Measurements from ENCODE around the gene UNC13B. TPM values are rescaled to one million over a fixed set of nuclear protein-coding genes. Genes with fewer than 3 reads are reported as not detected.

UNC13B gene
- total and polyA plus RNA-seq, 2 donors (not counting 3 experiments of a cell fraction or from before 2014, with no cell fraction given), result 30.1 to 46.2 TPM

DNA sequence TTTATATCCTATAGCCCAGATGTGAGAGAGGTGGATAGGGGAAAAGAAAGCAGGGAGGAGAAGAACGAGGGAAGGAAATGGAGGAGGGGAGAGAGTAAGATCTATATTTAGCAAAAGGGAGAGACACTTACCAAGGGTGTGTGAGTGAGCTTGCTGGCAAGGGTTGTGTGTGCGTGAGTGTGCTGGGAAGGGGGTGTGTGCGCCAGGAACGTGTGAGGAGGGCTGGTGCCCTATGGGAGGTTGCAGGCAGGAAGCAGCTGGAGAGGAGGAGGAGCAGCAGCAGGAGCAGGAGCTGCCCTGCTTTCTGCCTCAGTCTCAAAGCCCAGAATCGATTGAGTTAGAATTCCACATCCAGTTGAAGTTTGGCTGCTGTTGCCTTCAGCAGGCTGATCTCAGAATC is 179.8 kb downstream of the UNC13B start:
- Histone ChIP-seq H2AFZ (ENCODE audit: low read depth, low read length) (peak overlapping the region; percentile 6), H3K9ac (replicated peaks; ENCODE audit: extremely low read depth, insufficient read depth, low read length) (peak overlapping the region; percentile 10), H3K79me2 (ENCODE audit: control insufficient read depth, insufficient read depth, low read length) (no peaks in the 10 kb centered on the region), H3K27ac (ENCODE audit: insufficient read depth, low read depth, low read length) (peak overlapping the region; percentile 57), H3K4me2 (ENCODE audit: insufficient read depth, low read length) (peak overlapping the region; percentile 57), H4K20me1 (replicated peaks; ENCODE audit: control insufficient read depth, extremely low read depth, insufficient read depth, low read length) (no peaks in the 10 kb centered on the region), H3K9me1 (replicated peaks; ENCODE audit: control insufficient read depth, extremely low read depth, insufficient read depth, low read length) (no peaks in the 10 kb centered on the region), H3K9me3 (replicated peaks; ENCODE audit: control insufficient read depth, insufficient read depth, low read length) (no peaks in the 10 kb centered on the region), H3K36me3 (ENCODE audit: control insufficient read depth in 2 of 2, extremely low read depth in 1 of 2, insufficient read depth in 2 of 2, low read length in 2 of 2) (no peaks in the 10 kb centered on the region), H3K4me1 (ENCODE audit: control insufficient read depth, extremely low read depth, insufficient read depth, low read length) (peaks cover 20% of the 10 kb centered on the region), H3K27me3 (ENCODE audit: control insufficient read depth in 2 of 2, insufficient read depth in 2 of 2, low read length in 2 of 2) (no peaks in the 10 kb centered on the region), H3K4me3 (replicated peaks in 1 of 3; ENCODE audit: insufficient read depth in 1 of 3, low read depth in 1 of 3, low read length in 3 of 3) (peak overlapping the region in 1 of 3 experiments; percentile 5)
- FAIRE-seq, result peak; percentile 84
- peak; percentile 25 for TF ChIP-seq MYC (IDR thresholded peaks at IDR 0.05; ENCODE audit: low read depth, low read length)
- TF ChIP-seq, protein P1, sequence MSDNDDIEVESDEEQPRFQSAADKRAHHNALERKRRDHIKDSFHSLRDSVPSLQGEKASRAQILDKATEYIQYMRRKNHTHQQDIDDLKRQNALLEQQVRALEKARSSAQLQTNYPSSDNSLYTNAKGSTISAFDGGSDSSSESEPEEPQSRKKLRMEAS (IDR thresholded peaks at IDR 0.05; ENCODE audit: insufficient read depth, insufficient read length), result peak; percentile 58
- peak; percentile 60 for TF ChIP-seq POLR2AphosphoS5 (IDR thresholded peaks at IDR 0.05; ENCODE audit: insufficient read depth, low read depth, low read length)
- no peak for TF ChIP-seq EZH2 (IDR thresholded peaks at IDR 0.05; ENCODE audit: borderline replicate concordance, low read depth, low read length, severe bottlenecking)
- intact Hi-C loops (cut with micrococcal nuclease), result loop anchor here (2.0 kb wide), 1 partner anchor 25 kb away; no protein-coding TSS in a partner anchor
- ChIA-PET CTCF (interaction anchor here (0.9 to 1.6 kb wide), 11 partner anchors 9 to 225 kb away, joined by 3 to 8 read pairs (median 4); no protein-coding TSS in a partner anchor), POLR2A (no interaction called here)
- no TSS peak for BruUV-seq (replicated peaks)
- peak; percentile 94 for DNase-seq (ENCODE audit: low read depth, low spot score)
- dilution Hi-C loops (cut with MboI; ENCODE audit: extremely low pct_ligation_motif_present, low sequenced_read_pairs), result no loop called here

DNA sequence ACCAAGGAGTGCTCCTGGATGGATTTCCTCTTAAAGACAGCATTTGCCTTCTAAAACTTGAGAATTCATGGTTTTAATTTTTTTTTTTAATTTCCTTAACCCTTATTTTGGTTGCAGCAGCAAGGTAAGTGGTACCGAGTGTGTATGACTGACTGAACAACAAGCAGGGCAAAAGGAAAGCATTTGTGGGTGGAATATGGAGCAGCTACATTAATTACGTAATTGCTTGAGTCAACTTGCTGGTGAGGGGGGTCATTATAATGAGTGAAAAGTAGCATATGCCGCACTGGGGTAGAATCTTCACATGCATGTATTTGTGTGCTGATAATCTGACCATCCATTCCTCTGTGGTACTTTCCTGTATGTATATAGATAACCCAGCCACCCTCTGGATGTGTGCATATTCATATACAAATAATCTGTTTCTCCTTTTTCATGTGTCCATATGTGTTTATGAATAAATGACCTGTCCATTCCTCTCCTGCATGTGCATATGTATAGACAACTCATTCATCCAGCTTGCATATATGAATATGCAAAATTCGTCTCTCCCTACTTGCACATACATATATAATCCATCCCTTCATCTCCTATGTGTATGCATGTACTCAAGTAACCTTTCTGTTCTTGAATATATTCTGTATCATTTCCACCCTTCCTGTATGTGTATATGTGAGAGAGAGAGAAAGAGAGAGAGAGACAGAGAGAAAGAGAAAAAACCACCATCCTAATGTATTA is 180.6 kb downstream of the UNC13B start:
- Histone ChIP-seq H3K9me3 (replicated peaks; ENCODE audit: control insufficient read depth, insufficient read depth, low read length) (no peaks in the 10 kb centered on the region), H3K4me1 (ENCODE audit: control insufficient read depth, extremely low read depth, insufficient read depth, low read length) (peaks cover 20% of the 10 kb centered on the region), H3K9ac (replicated peaks; ENCODE audit: extremely low read depth, insufficient read depth, low read length) (no peak overlapping the region), H3K27me3 (ENCODE audit: control insufficient read depth in 2 of 2, insufficient read depth in 2 of 2, low read length in 2 of 2) (no peaks in the 10 kb centered on the region), H2AFZ (ENCODE audit: low read depth, low read length) (no peak overlapping the region), H3K4me3 (replicated peaks in 1 of 3; ENCODE audit: insufficient read depth in 1 of 3, low read depth in 1 of 3, low read length in 3 of 3) (no peak overlapping the region), H3K79me2 (ENCODE audit: control insufficient read depth, insufficient read depth, low read length) (no peaks in the 10 kb centered on the region), H4K20me1 (replicated peaks; ENCODE audit: control insufficient read depth, extremely low read depth, insufficient read depth, low read length) (no peaks in the 10 kb centered on the region), H3K9me1 (replicated peaks; ENCODE audit: control insufficient read depth, extremely low read depth, insufficient read depth, low read length) (no peaks in the 10 kb centered on the region), H3K4me2 (ENCODE audit: insufficient read depth, low read length) (peak overlapping the region; percentile 57), H3K36me3 (ENCODE audit: control insufficient read depth in 2 of 2, extremely low read depth in 1 of 2, insufficient read depth in 2 of 2, low read length in 2 of 2) (no peaks in the 10 kb centered on the region), H3K27ac (ENCODE audit: insufficient read depth, low read depth, low read length) (no peak overlapping the region)
- CTCF ChIA-PET, result interaction anchor here (0.9 to 1.6 kb wide), 10 partner anchors 9 to 225 kb away, joined by 3 to 8 read pairs (median 4); no protein-coding TSS in a partner anchor
- TSS peak; percentile 15 for BruUV-seq (replicated peaks)
- FAIRE-seq, result no peak
- DNase-seq (ENCODE audit: low read depth, low spot score), result no peak
- POLR2A ChIA-PET, result no interaction called here
- intact Hi-C loops (cut with micrococcal nuclease), result no loop called here
- no peak for TF ChIP-seq EZH2 (IDR thresholded peaks at IDR 0.05; ENCODE audit: borderline replicate concordance, low read depth, low read length, severe bottlenecking)
- no peak for TF ChIP-seq FOS (IDR thresholded peaks at IDR 0.05; ENCODE audit: borderline replicate concordance, insufficient read depth, low read length)
- TF ChIP-seq JUN (IDR thresholded peaks at IDR 0.05; ENCODE audit: borderline replicate concordance, insufficient read depth, insufficient read length, low read depth), result no peak
- no peak for TF ChIP-seq MYC (IDR thresholded peaks at IDR 0.05; ENCODE audit: low read depth, low read length)
- TF ChIP-seq, protein P1 (IDR thresholded peaks at IDR 0.05; ENCODE audit: insufficient read depth, insufficient read length), result no peak
- TF ChIP-seq POLR2A (IDR thresholded peaks at IDR 0.05; ENCODE audit: low read depth, low read length), result no peak
- TF ChIP-seq, protein P2, sequence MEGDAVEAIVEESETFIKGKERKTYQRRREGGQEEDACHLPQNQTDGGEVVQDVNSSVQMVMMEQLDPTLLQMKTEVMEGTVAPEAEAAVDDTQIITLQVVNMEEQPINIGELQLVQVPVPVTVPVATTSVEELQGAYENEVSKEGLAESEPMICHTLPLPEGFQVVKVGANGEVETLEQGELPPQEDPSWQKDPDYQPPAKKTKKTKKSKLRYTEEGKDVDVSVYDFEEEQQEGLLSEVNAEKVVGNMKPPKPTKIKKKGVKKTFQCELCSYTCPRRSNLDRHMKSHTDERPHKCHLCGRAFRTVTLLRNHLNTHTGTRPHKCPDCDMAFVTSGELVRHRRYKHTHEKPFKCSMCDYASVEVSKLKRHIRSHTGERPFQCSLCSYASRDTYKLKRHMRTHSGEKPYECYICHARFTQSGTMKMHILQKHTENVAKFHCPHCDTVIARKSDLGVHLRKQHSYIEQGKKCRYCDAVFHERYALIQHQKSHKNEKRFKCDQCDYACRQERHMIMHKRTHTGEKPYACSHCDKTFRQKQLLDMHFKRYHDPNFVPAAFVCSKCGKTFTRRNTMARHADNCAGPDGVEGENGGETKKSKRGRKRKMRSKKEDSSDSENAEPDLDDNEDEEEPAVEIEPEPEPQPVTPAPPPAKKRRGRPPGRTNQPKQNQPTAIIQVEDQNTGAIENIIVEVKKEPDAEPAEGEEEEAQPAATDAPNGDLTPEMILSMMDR (IDR thresholded peaks at IDR 0.05; ENCODE audit: extremely low read depth in 1 of 2, insufficient read depth in 1 of 2, low read depth in 1 of 2, low read length in 2 of 2), result no peak
- TF ChIP-seq POLR2AphosphoS5 (IDR thresholded peaks at IDR 0.05; ENCODE audit: insufficient read depth, low read depth, low read length), result no peak
- TF ChIP-seq GATA2 (IDR thresholded peaks at IDR 0.05; ENCODE audit: insufficient read depth, insufficient read length, low read depth, low read length), result no peak
- dilution Hi-C loops (cut with MboI; ENCODE audit: extremely low pct_ligation_motif_present, low sequenced_read_pairs), result no loop called here

All from endothelial cell of umbilical vein (primary cell).